HepG2 (cell line): ENCODE results near the gene YIPF3. TPM values are rescaled to one million over a fixed set of nuclear protein-coding genes. Genes with fewer than 3 reads are reported as not detected.

ENCODE experiments used
- ARNT2 ChIP-seq: sonication (generic); formaldehyde crosslinking; IDR thresholded peaks from 2 replicates; pipeline ENCODE4 v1.8.0; 2022; ENCODE audit warnings: mild to moderate bottlenecking, low read depth, missing genetic modification reagents, moderate library complexity
- CREM ChIP-seq, 2 experiments: sonication (generic) in 1 of 2; formaldehyde crosslinking in 1 of 2; IDR thresholded peaks; 2 replicates each; pipeline versions ENCODE4 v1.4.0 to v1.6.1; 2016 to 2020; ENCODE audit warnings: antibody characterized with exemption in 1 of 2, mild to moderate bottlenecking in 1 of 2, missing genetic modification reagents in 1 of 2
- E2F2 ChIP-seq: sonication (generic); formaldehyde crosslinking; IDR thresholded peaks from 2 replicates; pipeline ENCODE4 v1.4.0; 2020; ENCODE audit warnings: missing genetic modification reagents, borderline replicate concordance
- GABPA ChIP-seq, 2 experiments: IDR thresholded peaks; 2 replicates each; pipeline ENCODE4 v1.6.1; 2011 to 2016; ENCODE audit warnings: low read depth in 2 of 2, low read length in 1 of 2, missing biosample characterization in 1 of 2, missing genetic modification characterization in 1 of 2
- HMG20A ChIP-seq: IDR thresholded peaks from 2 replicates; pipeline ENCODE4 v1.6.1; 2016; ENCODE audit warnings: borderline replicate concordance
- KDM1A ChIP-seq: IDR thresholded peaks from 2 replicates; pipeline ENCODE4 v1.6.1; 2016; ENCODE audit warnings: missing compliant biosample characterization
- NAIF1 ChIP-seq: sonication (generic); formaldehyde crosslinking; IDR thresholded peaks from 2 replicates; pipeline ENCODE4 v1.5.0; 2020; ENCODE audit warnings: mild to moderate bottlenecking, missing genetic modification reagents, borderline replicate concordance
- NR2F2 ChIP-seq: IDR thresholded peaks from 2 replicates; pipeline ENCODE4 v1.6.1; 2012; ENCODE audit warnings: low read depth, inconsistent platforms, borderline replicate concordance
- ONECUT2 ChIP-seq: sonication (generic); formaldehyde crosslinking; IDR thresholded peaks from 2 replicates; pipeline ENCODE4 v1.4.0; 2020; ENCODE audit warnings: missing genetic modification reagents
- PBX2 ChIP-seq: IDR thresholded peaks from 2 replicates; pipeline ENCODE4 v1.6.1; 2016; ENCODE audit warnings: control low read depth
- SIX4 ChIP-seq: sonication (generic); formaldehyde crosslinking; IDR thresholded peaks from 2 replicates; pipeline ENCODE4 v1.4.0; 2020; ENCODE audit warnings: missing genetic modification reagents
- SOX13 ChIP-seq, 3 experiments: fragments of 450-650 bp in 1 of 3; sonication (generic) in 1 of 3; formaldehyde crosslinking in 1 of 3; IDR thresholded peaks in 2 of 3; conservative IDR thresholded peaks in 1 of 3; 2 replicates each; pipeline versions ENCODE4 v1.5.0 to v1.6.1; 2016 to 2020; ENCODE audit warnings: antibody characterized with exemption in 1 of 3, mild to moderate bottlenecking in 1 of 3, missing compliant biosample characterization in 1 of 3, missing genetic modification reagents in 1 of 3, moderate library complexity in 1 of 3
- ZSCAN29 ChIP-seq: sonication (generic); formaldehyde crosslinking; conservative IDR thresholded peaks from 2 replicates; pipeline ENCODE4 v1.4.0; 2020; ENCODE audit warnings: mild to moderate bottlenecking, missing genetic modification reagents
- ZSCAN5A ChIP-seq: sonication (generic); formaldehyde crosslinking; IDR thresholded peaks from 2 replicates; pipeline ENCODE4 v1.8.0; 2022; ENCODE audit warnings: mild to moderate bottlenecking, missing genetic modification reagents, borderline replicate concordance
- polyA plus RNA-seq, 8 experiments: library from polyadenylated mRNA; depleted of rRNA in 3 of 8; stranded (reverse) in 7 of 8; unstranded in 1 of 8; fragments of >200 nt; fragmentation: Illumina TruSeq in 4 of 8; extraction: Trizol in 4 of 8; gene quantifications; 2 replicates each; pipeline versions ENCODE4 v1.2.1 to v1.2.3, GENCODE V29; 2011 to 2016; ENCODE audit warnings: low read depth in 4 of 8, missing spikeins in 1 of 8, mixed read lengths in 1 of 8; ENCODE audit not compliant: insufficient read depth in 1 of 8
- total RNA-seq, 5 experiments: library from RNA; depleted of rRNA; stranded (reverse); fragments of >200 nt; fragmentation: Illumina TruSeq; extraction: Trizol; gene quantifications; 2 replicates each; pipeline ENCODE4 v1.2.3, GENCODE V29; 2016; ENCODE audit warnings: low read depth in 1 of 5
- TF ChIP-seq, protein P1 (sequence below), 2 experiments: fragments of 450-650 bp in 1 of 2; sonication (generic) in 1 of 2; formaldehyde crosslinking in 1 of 2; IDR thresholded peaks; 2 replicates each; pipeline versions ENCODE4 v1.6.1 to v1.8.0; 2016 to 2022; ENCODE audit warnings: antibody characterized with exemption in 1 of 2, mild to moderate bottlenecking in 1 of 2, missing genetic modification reagents in 1 of 2

Gene YIPF3
- total and polyA plus RNA-seq, 2 of the 13 experiments (the other 11 are each of a cell fraction or from before 2014, with no cell fraction given), result 107 to 206 TPM

- TF ChIP-seq, protein P1, sequence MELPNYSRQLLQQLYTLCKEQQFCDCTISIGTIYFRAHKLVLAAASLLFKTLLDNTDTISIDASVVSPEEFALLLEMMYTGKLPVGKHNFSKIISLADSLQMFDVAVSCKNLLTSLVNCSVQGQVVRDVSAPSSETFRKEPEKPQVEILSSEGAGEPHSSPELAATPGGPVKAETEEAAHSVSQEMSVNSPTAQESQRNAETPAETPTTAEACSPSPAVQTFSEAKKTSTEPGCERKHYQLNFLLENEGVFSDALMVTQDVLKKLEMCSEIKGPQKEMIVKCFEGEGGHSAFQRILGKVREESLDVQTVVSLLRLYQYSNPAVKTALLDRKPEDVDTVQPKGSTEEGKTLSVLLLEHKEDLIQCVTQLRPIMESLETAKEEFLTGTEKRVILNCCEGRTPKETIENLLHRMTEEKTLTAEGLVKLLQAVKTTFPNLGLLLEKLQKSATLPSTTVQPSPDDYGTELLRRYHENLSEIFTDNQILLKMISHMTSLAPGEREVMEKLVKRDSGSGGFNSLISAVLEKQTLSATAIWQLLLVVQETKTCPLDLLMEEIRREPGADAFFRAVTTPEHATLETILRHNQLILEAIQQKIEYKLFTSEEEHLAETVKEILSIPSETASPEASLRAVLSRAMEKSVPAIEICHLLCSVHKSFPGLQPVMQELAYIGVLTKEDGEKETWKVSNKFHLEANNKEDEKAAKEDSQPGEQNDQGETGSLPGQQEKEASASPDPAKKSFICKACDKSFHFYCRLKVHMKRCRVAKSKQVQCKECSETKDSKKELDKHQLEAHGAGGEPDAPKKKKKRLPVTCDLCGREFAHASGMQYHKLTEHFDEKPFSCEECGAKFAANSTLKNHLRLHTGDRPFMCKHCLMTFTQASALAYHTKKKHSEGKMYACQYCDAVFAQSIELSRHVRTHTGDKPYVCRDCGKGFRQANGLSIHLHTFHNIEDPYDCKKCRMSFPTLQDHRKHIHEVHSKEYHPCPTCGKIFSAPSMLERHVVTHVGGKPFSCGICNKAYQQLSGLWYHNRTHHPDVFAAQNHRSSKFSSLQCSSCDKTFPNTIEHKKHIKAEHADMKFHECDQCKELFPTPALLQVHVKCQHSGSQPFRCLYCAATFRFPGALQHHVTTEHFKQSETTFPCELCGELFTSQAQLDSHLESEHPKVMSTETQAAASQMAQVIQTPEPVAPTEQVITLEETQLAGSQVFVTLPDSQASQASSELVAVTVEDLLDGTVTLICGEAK (IDR thresholded peaks at IDR 0.05), result no peak
- TF ChIP-seq, protein P1 (CRISPR knock-in tag; IDR thresholded peaks at IDR 0.05), result 0 out of 2 replicates have a peak, but pooled peaks have one; percentile 72
- peak; percentile 77; the same call in 1 of the 2 replicates for TF ChIP-seq NR2F2
- peak; percentile 75; the same call in 1 of the 2 replicates for TF ChIP-seq HMG20A (CRISPR knock-in tag)
- 0 out of 2 replicates have a peak, but pooled peaks have one; percentile 63 for TF ChIP-seq E2F2 (CRISPR knock-in tag)
- peak; percentile 99; the same call in 1 of the 2 replicates for TF ChIP-seq ZSCAN29 (CRISPR knock-in tag)
- TF ChIP-seq ARNT2, result 0 out of 2 replicates have a peak, but pooled peaks have one; percentile 58
- no peak for TF ChIP-seq GABPA (IDR thresholded peaks at IDR 0.05; ENCODE audit: low read depth, low read length)
- TF ChIP-seq GABPA (CRISPR knock-in tag; IDR thresholded peaks at IDR 0.05; ENCODE audit: low read depth), result peak; percentile 70; the same call in 1 of the 2 replicates
- TF ChIP-seq ZSCAN5A (CRISPR knock-in tag), result no peak
- TF ChIP-seq SOX13 (IDR thresholded peaks at IDR 0.05), result peak; percentile 56; the same call in 1 of the 2 replicates
- peak in 1 of 2 experiments; percentile 66; a peak in 1 of 4 replicates for TF ChIP-seq SOX13 (CRISPR knock-in tag; conservative IDR thresholded peaks at IDR 0.05 in 1 of 2, IDR thresholded peaks at IDR 0.05 in 1 of 2)
- 0 out of 2 replicates have a peak, but pooled peaks have one; percentile 25 for TF ChIP-seq ONECUT2
- no peak for TF ChIP-seq NAIF1 (CRISPR knock-in tag)
- peak; percentile 64; the same call in 1 of the 2 replicates for TF ChIP-seq PBX2 (CRISPR knock-in tag)
- TF ChIP-seq CREM (IDR thresholded peaks at IDR 0.05), result peak; percentile 83
- TF ChIP-seq CREM (CRISPR knock-in tag; IDR thresholded peaks at IDR 0.05), result no peak
- TF ChIP-seq SIX4 (CRISPR knock-in tag), result peak; percentile 64
- TF ChIP-seq KDM1A, result peak; percentile 53; the same call in 1 of the 2 replicates
Measured at GRCh38 chr6:43490523-43490939, 26.2 kb downstream of the YIPF3 start (continued).
